ENCODE results near the gene FAM53C. TPM values are rescaled to one million over a fixed set of nuclear protein-coding genes. Genes with fewer than 3 reads are reported as not detected.

The FAM53C gene
- total RNA-seq, 1 experiment from 2014 or later = 39.8 TPM

- Histone ChIP-seq H3K27me3 (replicated peaks; ENCODE audit: insufficient read depth, low read depth, low read length, poor library complexity) (no peaks in the 10 kb centered on the region), H3K27ac (ENCODE audit: low read depth, low read length, poor library complexity, severe bottlenecking) (peak overlapping the region; percentile 100), H3K36me3 (ENCODE audit: insufficient read depth, low read length, poor library complexity, severe bottlenecking) (peaks cover 12% of the 10 kb centered on the region), H3K9me3 (ENCODE audit: low read depth, low read length, poor library complexity, severe bottlenecking) (no peaks in the 10 kb centered on the region), H3K4me3 (ENCODE audit: low read depth, low read length, poor library complexity, severe bottlenecking) (peak overlapping the region; percentile 76), H3K4me1 (ENCODE audit: insufficient read depth, low read length, poor library complexity, severe bottlenecking) (peaks cover 6% of the 10 kb centered on the region)
- no peak for DNase-seq (ENCODE audit: low spot score)
- TF ChIP-seq CTCF (conservative IDR thresholded peaks at IDR 0.05; ENCODE audit: low read depth, low read length) = no peak
- no peak for TF ChIP-seq EZH2 (IDR thresholded peaks at IDR 0.05; ENCODE audit: borderline replicate concordance, low read depth, low read length, poor library complexity, severe bottlenecking)
- intact Hi-C loops (cut with micrococcal nuclease; ENCODE audit: unreplicated experiment) = no loop called here
- ChIA-PET CTCF (interaction anchor here (1.4 kb wide), 1 partner anchor 15 kb away, joined by 8 read pairs; the partner anchor contains the start of gene KDM3B), POLR2A (ENCODE audit: low non-redundant PET) (no interaction called here)
- TSS peak; percentile 97 for BruUV-seq (replicated peaks)
Measured at GRCh38 chr5:138336952-138337684, 948 bp upstream of the FAM53C start.

- no peaks in the 10 kb centered on the region for H3K27me3 ChIP-seq (replicated peaks; ENCODE audit: insufficient read depth, low read depth, low read length, poor library complexity)
- ChIA-PET POLR2A (ENCODE audit: low non-redundant PET) (interaction anchor here (1.0 to 1.2 kb wide), 2 partner anchors 14 kb away, joined by 10 to 22 read pairs; partner anchors contain the start of gene KDM3B), CTCF (interaction anchor here (1.4 kb wide), 1 partner anchor 14 kb away, joined by 8 read pairs; the partner anchor contains the start of gene KDM3B)
- DNase-seq (ENCODE audit: low spot score) = no peak
- no TSS peak for BruUV-seq (replicated peaks)
- H3K4me3 ChIP-seq (ENCODE audit: low read depth, low read length, poor library complexity, severe bottlenecking) = peak overlapping the region; percentile 76
- intact Hi-C loops (cut with micrococcal nuclease; ENCODE audit: unreplicated experiment) = no loop called here
- H3K9me3 ChIP-seq (ENCODE audit: low read depth, low read length, poor library complexity, severe bottlenecking) = no peaks in the 10 kb centered on the region
- peaks cover 6% of the 10 kb centered on the region for H3K4me1 ChIP-seq (ENCODE audit: insufficient read depth, low read length, poor library complexity, severe bottlenecking)
- H3K27ac ChIP-seq (ENCODE audit: low read depth, low read length, poor library complexity, severe bottlenecking) = peak overlapping the region; percentile 100
- no peak for TF ChIP-seq EZH2 (IDR thresholded peaks at IDR 0.05; ENCODE audit: borderline replicate concordance, low read depth, low read length, poor library complexity, severe bottlenecking)
- no peak for TF ChIP-seq CTCF (conservative IDR thresholded peaks at IDR 0.05; ENCODE audit: low read depth, low read length)
- peaks cover 19% of the 10 kb centered on the region for H3K36me3 ChIP-seq (ENCODE audit: insufficient read depth, low read length, poor library complexity, severe bottlenecking)
Measured at GRCh38 chr5:138338411-138339090, 485 bp downstream of the FAM53C start.

GRCh38 chr5:138339091-138339456 lies 1.0 kb downstream of the FAM53C start:
- intact Hi-C loops (cut with micrococcal nuclease; ENCODE audit: unreplicated experiment) = no loop called here
- H3K36me3 ChIP-seq (ENCODE audit: insufficient read depth, low read length, poor library complexity, severe bottlenecking) = peaks cover 24% of the 10 kb centered on the region
- no peak for DNase-seq (ENCODE audit: low spot score)
- no peaks in the 10 kb centered on the region for H3K9me3 ChIP-seq (ENCODE audit: low read depth, low read length, poor library complexity, severe bottlenecking)
- peak overlapping the region; percentile 76 for H3K4me3 ChIP-seq (ENCODE audit: low read depth, low read length, poor library complexity, severe bottlenecking)
- no peaks in the 10 kb centered on the region for H3K27me3 ChIP-seq (replicated peaks; ENCODE audit: insufficient read depth, low read depth, low read length, poor library complexity)
- BruUV-seq (replicated peaks) = TSS peak; percentile 52
- ChIA-PET CTCF (no interaction called here), POLR2A (ENCODE audit: low non-redundant PET) (interaction anchor here (0.6 to 1.2 kb wide), 2 partner anchors 13 to 952 kb away, joined by 3 to 10 read pairs; partner anchors contain the start of gene KDM3B)
- TF ChIP-seq EZH2 (IDR thresholded peaks at IDR 0.05; ENCODE audit: borderline replicate concordance, low read depth, low read length, poor library complexity, severe bottlenecking) = no peak
- no peak for TF ChIP-seq CTCF (conservative IDR thresholded peaks at IDR 0.05; ENCODE audit: low read depth, low read length)
- peaks cover 6% of the 10 kb centered on the region for H3K4me1 ChIP-seq (ENCODE audit: insufficient read depth, low read length, poor library complexity, severe bottlenecking)
- peak overlapping the region; percentile 100 for H3K27ac ChIP-seq (ENCODE audit: low read depth, low read length, poor library complexity, severe bottlenecking)

All from A673 (cell line).